Uterus (tissue), 4 donors: ENCODE data around the gene RDH5. TPM values are rescaled to one million over a fixed set of nuclear protein-coding genes. Genes with fewer than 3 reads are reported as not detected.
A peak's percentile ranks its signal among the peaks of the same experiment; 100 is the strongest.

ENCODE experiments used
- DNase-seq, 2 donors: peaks; one replicate each; pipeline ENCODE4 v3.0.0-alpha.2; 2019 to 2020
- H3K27ac ChIP-seq, 2 donors: fragments of 200-600 bp; sonication (generic); 1 replicate in 1 of 2; 2 replicates in 1 of 2; pipeline ENCODE4 v1.5.1; 2016 to 2018
- H3K27me3 ChIP-seq, 2 donors: fragments of 200-600 bp; sonication (generic); one replicate each; pipeline ENCODE4 v1.5.1; 2018 to 2019; ENCODE audit warnings: control low read depth in 1 of 2
- H3K36me3 ChIP-seq, 2 donors: fragments of 200-600 bp; sonication (generic); one replicate each; pipeline ENCODE4 v1.5.1; 2019; ENCODE audit warnings: control low read depth in 1 of 2
- H3K4me1 ChIP-seq, 2 donors: fragments of 200-600 bp; sonication (generic); one replicate each; pipeline ENCODE4 v1.5.1; 2018 to 2019; ENCODE audit warnings: control low read depth in 1 of 2
- H3K4me3 ChIP-seq, 2 donors: fragments of 200-600 bp; sonication (generic); 1 replicate in 1 of 2; 2 replicates in 1 of 2; pipeline ENCODE4 v1.5.1; 2018 to 2019; ENCODE audit warnings: mild to moderate bottlenecking in 1 of 2
- H3K9me3 ChIP-seq, 2 donors: fragments of 200-600 bp; sonication (generic); one replicate each; pipeline ENCODE4 v1.5.1; 2019; ENCODE audit warnings: control low read depth in 1 of 2
- POLR2A ChIP-seq, 2 donors: fragments of 450-650 bp; IDR thresholded peaks; one replicate each; pipeline ENCODE4 v1.6.1; 2016; ENCODE audit warnings: antibody characterized with exemption in 2 of 2, mild to moderate bottlenecking in 1 of 2, moderate library complexity in 1 of 2
- intact Hi-C: fragments of 100-400 bp; cut with DNase I; formaldehyde crosslinking; loops from one replicate; pipeline ENCODE4 v1.15.1; 2023; ENCODE audit warnings: low total_unique reads
- total RNA-seq, 4 donors: library from RNA; depleted of rRNA in 3 of 4; stranded (reverse); fragments of >200 nt in 3 of 4; gene quantifications; one replicate each; pipeline versions ENCODE4 v1.1.0 to v1.2.4, GENCODE V29; 2014 to 2023
- TF ChIP-seq, protein P1 (sequence below), 4 experiments: fragments of 200-600 bp in 2 of 4; fragments of 450-650 bp in 2 of 4; sonication (generic) in 2 of 4; IDR thresholded peaks; one replicate each; pipeline ENCODE4 v1.5.1; 2016 to 2019; ENCODE audit warnings: antibody characterized with exemption in 4 of 4, mild to moderate bottlenecking in 2 of 4, moderate library complexity in 1 of 4
- donor health status: DM: yes; HTN: yes; CAD: no.

The RDH5 gene
- total RNA-seq, 4 donors from 2014 or later = 4.1 to 16.8 (median 9.7) TPM

DNA sequence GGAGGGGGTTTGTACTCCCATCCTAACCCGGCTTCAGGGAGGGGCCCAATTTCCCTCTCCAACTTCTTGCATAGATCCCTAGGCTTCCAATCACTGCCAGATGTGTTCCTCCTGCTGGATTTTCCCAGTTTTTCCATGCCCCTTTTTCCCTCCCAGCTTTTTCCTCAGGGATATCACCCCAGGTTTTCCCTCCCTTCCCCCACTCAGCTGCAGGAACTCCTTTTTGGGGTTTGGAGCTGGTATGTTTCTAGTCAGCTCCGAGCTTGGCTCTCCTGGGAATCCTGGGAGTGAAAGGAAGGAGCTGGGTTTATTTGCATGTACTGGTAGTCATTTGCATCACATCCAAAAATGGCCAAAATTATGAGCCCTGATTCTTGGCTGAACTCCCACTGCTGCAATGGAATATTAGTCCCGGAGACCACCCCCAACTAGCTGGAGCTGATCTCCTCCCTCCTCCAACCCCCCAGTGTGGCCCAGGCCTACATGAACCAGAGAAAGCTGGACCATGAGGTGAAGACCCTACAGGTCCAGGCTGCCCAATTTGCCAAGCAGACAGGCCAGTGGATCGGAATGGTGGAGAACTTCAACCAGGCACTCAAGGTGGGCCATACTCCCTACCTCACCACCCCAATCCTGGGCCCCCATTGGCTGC, 1.4 kb upstream of the RDH5 start:
- intact Hi-C loops = no loop called here
- H3K4me1 ChIP-seq = peaks cover 10 to 33% of the 10 kb centered on the region in 2 donors
- H3K27me3 ChIP-seq = no peaks in the 10 kb centered on the region
- no peaks in the 10 kb centered on the region for H3K36me3 ChIP-seq
- TF ChIP-seq, protein P1, sequence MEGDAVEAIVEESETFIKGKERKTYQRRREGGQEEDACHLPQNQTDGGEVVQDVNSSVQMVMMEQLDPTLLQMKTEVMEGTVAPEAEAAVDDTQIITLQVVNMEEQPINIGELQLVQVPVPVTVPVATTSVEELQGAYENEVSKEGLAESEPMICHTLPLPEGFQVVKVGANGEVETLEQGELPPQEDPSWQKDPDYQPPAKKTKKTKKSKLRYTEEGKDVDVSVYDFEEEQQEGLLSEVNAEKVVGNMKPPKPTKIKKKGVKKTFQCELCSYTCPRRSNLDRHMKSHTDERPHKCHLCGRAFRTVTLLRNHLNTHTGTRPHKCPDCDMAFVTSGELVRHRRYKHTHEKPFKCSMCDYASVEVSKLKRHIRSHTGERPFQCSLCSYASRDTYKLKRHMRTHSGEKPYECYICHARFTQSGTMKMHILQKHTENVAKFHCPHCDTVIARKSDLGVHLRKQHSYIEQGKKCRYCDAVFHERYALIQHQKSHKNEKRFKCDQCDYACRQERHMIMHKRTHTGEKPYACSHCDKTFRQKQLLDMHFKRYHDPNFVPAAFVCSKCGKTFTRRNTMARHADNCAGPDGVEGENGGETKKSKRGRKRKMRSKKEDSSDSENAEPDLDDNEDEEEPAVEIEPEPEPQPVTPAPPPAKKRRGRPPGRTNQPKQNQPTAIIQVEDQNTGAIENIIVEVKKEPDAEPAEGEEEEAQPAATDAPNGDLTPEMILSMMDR (IDR thresholded peaks at IDR 0.05) = no peak
- TF ChIP-seq POLR2A (IDR thresholded peaks at IDR 0.05) = no peak
- no peaks in the 10 kb centered on the region for H3K9me3 ChIP-seq
- no peak for DNase-seq
- no peak overlapping the region for H3K4me3 ChIP-seq
- H3K27ac ChIP-seq = peak overlapping the region; percentile 93 to 95

DNA sequence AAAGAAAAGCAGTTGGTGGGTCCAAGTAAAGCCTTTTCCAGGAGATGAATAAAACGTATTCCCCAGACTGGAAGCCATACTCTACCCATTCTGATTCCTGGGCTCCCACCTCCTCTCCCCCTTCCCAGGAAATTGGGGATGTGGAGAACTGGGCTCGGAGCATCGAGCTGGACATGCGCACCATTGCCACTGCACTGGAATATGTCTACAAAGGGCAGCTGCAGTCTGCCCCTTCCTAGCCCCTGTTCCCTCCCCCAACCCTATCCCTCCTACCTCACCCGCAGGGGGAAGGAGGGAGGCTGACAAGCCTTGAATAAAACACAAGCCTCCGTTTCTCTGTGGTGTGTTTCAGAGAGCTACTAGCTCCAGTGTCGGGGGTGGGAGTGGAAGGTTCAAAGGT, 822 bp upstream of the RDH5 start:
- Histone ChIP-seq H3K4me3 (no peak overlapping the region), H3K27me3 (no peaks in the 10 kb centered on the region), H3K4me1 (peaks cover 10 to 33% of the 10 kb centered on the region in 2 donors), H3K36me3 (no peaks in the 10 kb centered on the region), H3K27ac (peak overlapping the region; percentile 93 to 95), H3K9me3 (no peaks in the 10 kb centered on the region)
- intact Hi-C loops = no loop called here
- DNase-seq = no peak
- TF ChIP-seq, protein P1 (IDR thresholded peaks at IDR 0.05) = no peak
- no peak for TF ChIP-seq POLR2A (IDR thresholded peaks at IDR 0.05)

DNA sequence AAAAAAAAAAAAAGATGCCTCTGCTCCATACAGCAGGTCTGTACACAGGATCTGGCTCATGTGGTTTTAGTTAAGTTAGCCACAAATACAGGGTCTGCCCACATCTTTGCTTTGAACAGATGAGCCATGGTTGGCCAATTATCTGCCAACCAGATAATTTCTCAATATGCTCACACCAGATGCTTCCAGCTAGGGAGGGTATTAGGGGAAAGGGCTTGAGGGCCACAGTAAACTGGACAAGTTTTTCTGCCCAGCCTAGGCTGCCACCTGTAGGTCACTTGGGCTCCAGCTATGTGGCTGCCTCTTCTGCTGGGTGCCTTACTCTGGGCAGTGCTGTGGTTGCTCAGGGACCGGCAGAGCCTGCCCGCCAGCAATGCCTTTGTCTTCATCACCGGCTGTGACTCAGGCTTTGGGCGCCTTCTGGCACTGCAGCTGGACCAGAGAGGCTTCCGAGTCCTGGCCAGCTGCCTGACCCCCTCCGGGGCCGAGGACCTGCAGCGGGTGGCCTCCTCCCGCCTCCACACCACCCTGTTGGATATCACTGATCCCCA, 776 bp downstream of the RDH5 start:
- Histone ChIP-seq H3K27ac (peak overlapping the region; percentile 93 to 95), H3K27me3 (no peaks in the 10 kb centered on the region), H3K9me3 (no peaks in the 10 kb centered on the region), H3K4me1 (peaks cover 5 to 33% of the 10 kb centered on the region in 2 donors), H3K36me3 (no peaks in the 10 kb centered on the region), H3K4me3 (no peak overlapping the region)
- peak; percentile 63 for DNase-seq
- intact Hi-C loops = no loop called here
- TF ChIP-seq, protein P1 (IDR thresholded peaks at IDR 0.05) = peak; percentile 46 to 59 (median 51)
- no peak for TF ChIP-seq POLR2A (IDR thresholded peaks at IDR 0.05)

DNA sequence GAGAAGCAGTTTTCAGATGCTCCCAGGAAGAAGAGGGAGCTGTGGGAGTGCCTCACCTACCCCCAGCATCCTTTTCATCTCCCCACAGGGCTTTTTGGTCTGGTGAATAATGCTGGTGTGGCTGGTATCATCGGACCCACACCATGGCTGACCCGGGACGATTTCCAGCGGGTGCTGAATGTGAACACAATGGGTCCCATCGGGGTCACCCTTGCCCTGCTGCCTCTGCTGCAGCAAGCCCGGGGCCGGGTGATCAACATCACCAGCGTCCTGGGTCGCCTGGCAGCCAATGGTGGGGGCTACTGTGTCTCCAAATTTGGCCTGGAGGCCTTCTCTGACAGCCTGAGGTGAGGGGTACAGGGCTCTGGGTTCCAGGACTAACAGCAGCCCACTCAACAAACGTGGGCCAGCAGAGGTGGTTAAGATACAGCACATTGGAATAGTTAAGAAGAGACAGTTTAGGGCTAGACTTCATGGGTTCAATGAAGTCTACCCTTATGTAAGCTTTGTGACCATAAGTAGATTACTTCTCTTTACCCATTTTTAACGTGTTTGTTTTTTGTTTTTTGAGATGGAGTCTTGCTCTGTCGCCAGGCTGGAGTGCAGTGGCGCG, 1.5 kb downstream of the RDH5 start:
- Histone ChIP-seq H3K4me1 (peaks cover 5 to 36% of the 10 kb centered on the region in 2 donors), H3K4me3 (no peak overlapping the region), H3K36me3 (no peaks in the 10 kb centered on the region), H3K27ac (peak overlapping the region; percentile 93 to 95), H3K27me3 (no peaks in the 10 kb centered on the region), H3K9me3 (no peaks in the 10 kb centered on the region)
- TF ChIP-seq POLR2A (IDR thresholded peaks at IDR 0.05) = no peak
- TF ChIP-seq, protein P1 (IDR thresholded peaks at IDR 0.05) = no peak
- intact Hi-C loops = no loop called here
- no peak for DNase-seq

DNA sequence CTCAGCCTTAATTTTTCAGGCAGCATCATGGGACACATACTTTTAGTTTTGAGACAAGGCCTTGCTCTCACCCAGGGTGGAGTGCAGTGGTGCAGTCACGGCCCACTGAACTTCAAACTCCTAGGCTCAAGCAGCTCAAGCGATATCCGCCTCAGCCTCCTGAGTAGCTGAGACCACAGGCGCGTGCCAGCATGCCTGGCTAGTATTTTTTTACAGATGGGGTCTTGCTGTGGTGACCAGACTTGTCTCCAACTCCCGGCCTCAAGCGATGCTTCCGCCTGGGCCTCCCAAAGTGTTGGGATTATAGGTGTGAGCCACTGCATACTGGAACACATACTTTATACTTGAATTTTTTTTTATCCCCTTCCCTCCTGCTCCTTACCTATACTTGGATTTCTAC, 2.8 kb downstream of the RDH5 start:
- Histone ChIP-seq H3K9me3 (no peaks in the 10 kb centered on the region), H3K4me3 (no peak overlapping the region), H3K4me1 (peaks cover 2 to 37% of the 10 kb centered on the region in 2 donors), H3K27me3 (no peaks in the 10 kb centered on the region), H3K36me3 (no peaks in the 10 kb centered on the region), H3K27ac (peak overlapping the region in 1 of 2 donors; percentile 26)
- intact Hi-C loops = no loop called here
- TF ChIP-seq POLR2A (IDR thresholded peaks at IDR 0.05) = no peak
- TF ChIP-seq, protein P1 (IDR thresholded peaks at IDR 0.05) = no peak
- DNase-seq = no peak
